ENCODE results near the gene TMEM61.
A peak's percentile ranks its signal among the peaks of the same experiment; 100 is the strongest.
"Not testable (repeated sequence)": the region's sequence is repeated elsewhere in the genome, so short reads cannot be mapped to it uniquely, and the experiment has no call there.

TMEM61 gene

GRCh38 chr1:54959241-54959640 is 21.2 kb upstream of the TMEM61 start:
- Histone ChIP-seq H3K4me1 (ENCODE audit: insufficient read depth, poor library complexity, severe bottlenecking) (peaks cover 26% of the 10 kb centered on the region), H3K27me3 (ENCODE audit: insufficient read depth, poor library complexity, severe bottlenecking) (no peaks in the 10 kb centered on the region), H3K27ac (ENCODE audit: poor library complexity, severe bottlenecking) (no peak overlapping the region), H3K4me3 (ENCODE audit: severe bottlenecking) (no peak overlapping the region), H3K36me3 (ENCODE audit: low read depth) (no peaks in the 10 kb centered on the region), H3K9me3 (ENCODE audit: severe bottlenecking) (peaks cover 7% of the 10 kb centered on the region)
- TF ChIP-seq CTCF (IDR thresholded peaks at IDR 0.05; ENCODE audit: poor library complexity, severe bottlenecking): no peak
- ATAC-seq (ENCODE audit: low read depth): no peak
- no peak for DNase-seq (ENCODE audit: low spot score)

- Histone ChIP-seq H3K27me3 (ENCODE audit: insufficient read depth, poor library complexity, severe bottlenecking) (no peaks in the 10 kb centered on the region), H3K9me3 (ENCODE audit: severe bottlenecking) (peaks cover 5% of the 10 kb centered on the region), H3K4me1 (ENCODE audit: insufficient read depth, poor library complexity, severe bottlenecking) (peaks cover 30% of the 10 kb centered on the region), H3K4me3 (ENCODE audit: severe bottlenecking) (no peak overlapping the region), H3K36me3 (ENCODE audit: low read depth) (no peaks in the 10 kb centered on the region), H3K27ac (ENCODE audit: poor library complexity, severe bottlenecking) (no peak overlapping the region)
- no peak for TF ChIP-seq CTCF (IDR thresholded peaks at IDR 0.05; ENCODE audit: poor library complexity, severe bottlenecking)
- ATAC-seq (ENCODE audit: low read depth): no peak
- DNase-seq (ENCODE audit: low spot score): no peak
Observed at GRCh38 chr1:54962612-54963395, 17.6 kb upstream of the TMEM61 start.

- not testable (repeated sequence) for H3K27ac ChIP-seq (ENCODE audit: poor library complexity, severe bottlenecking); ATAC-seq (ENCODE audit: low read depth); H3K36me3 ChIP-seq (ENCODE audit: low read depth); H3K27me3 ChIP-seq (ENCODE audit: insufficient read depth, poor library complexity, severe bottlenecking); H3K9me3 ChIP-seq (ENCODE audit: severe bottlenecking); DNase-seq (ENCODE audit: low spot score); H3K4me3 ChIP-seq (ENCODE audit: severe bottlenecking)
- peaks cover 30% of the 10 kb centered on the region for H3K4me1 ChIP-seq (ENCODE audit: insufficient read depth, poor library complexity, severe bottlenecking)
Observed at GRCh38 chr1:54963829-54964228, 16.6 kb upstream of the TMEM61 start.

GRCh38 chr1:54965624-54966340 is 14.6 kb upstream of the TMEM61 start:
- Histone ChIP-seq H3K27me3 (ENCODE audit: insufficient read depth, poor library complexity, severe bottlenecking) (no peaks in the 10 kb centered on the region), H3K36me3 (ENCODE audit: low read depth) (no peaks in the 10 kb centered on the region), H3K9me3 (ENCODE audit: severe bottlenecking) (no peaks in the 10 kb centered on the region), H3K4me1 (ENCODE audit: insufficient read depth, poor library complexity, severe bottlenecking) (peaks cover 31% of the 10 kb centered on the region), H3K4me3 (ENCODE audit: severe bottlenecking) (no peak overlapping the region), H3K27ac (ENCODE audit: poor library complexity, severe bottlenecking) (peak overlapping the region; percentile 43)
- no peak for DNase-seq (ENCODE audit: low spot score)
- ATAC-seq (ENCODE audit: low read depth): peak; percentile 75
- no peak for TF ChIP-seq CTCF (IDR thresholded peaks at IDR 0.05; ENCODE audit: poor library complexity, severe bottlenecking)

GRCh38 chr1:54967372-54967771 is 13.1 kb upstream of the TMEM61 start:
- Histone ChIP-seq H3K4me3 (ENCODE audit: severe bottlenecking) (no peak overlapping the region), H3K27ac (ENCODE audit: poor library complexity, severe bottlenecking) (peak overlapping the region; percentile 43), H3K4me1 (ENCODE audit: insufficient read depth, poor library complexity, severe bottlenecking) (peaks cover 38% of the 10 kb centered on the region), H3K36me3 (ENCODE audit: low read depth) (no peaks in the 10 kb centered on the region), H3K27me3 (ENCODE audit: insufficient read depth, poor library complexity, severe bottlenecking) (no peaks in the 10 kb centered on the region), H3K9me3 (ENCODE audit: severe bottlenecking) (no peaks in the 10 kb centered on the region)
- no peak for DNase-seq (ENCODE audit: low spot score)
- no peak for TF ChIP-seq CTCF (IDR thresholded peaks at IDR 0.05; ENCODE audit: poor library complexity, severe bottlenecking)
- peak; percentile 26; the same call in 1 of the 3 replicates for ATAC-seq (ENCODE audit: low read depth)

Measured in RWPE2 (cell line).